HG03460 (cell line): Measurements from ENCODE around the gene PNPLA3.

Experiments
- ATAC-seq: cut with Tn5 transposase; IDR thresholded peaks from one replicate; pipeline ENCODE4 v1.9.1; 2021; ENCODE audit not compliant: unreplicated experiment

The PNPLA3 gene

GRCh38 chr22:43991316-43992020 lies 67.9 kb downstream of the PNPLA3 start:
- no peak for ATAC-seq

- ATAC-seq = no peak
Measured at GRCh38 chr22:43992331-43992821, 68.8 kb downstream of the PNPLA3 start.

- ATAC-seq = no peak
Measured at GRCh38 chr22:43993072-43993760, 69.6 kb downstream of the PNPLA3 start.

- ATAC-seq = no peak
Measured at GRCh38 chr22:43994006-43994405, 70.4 kb downstream of the PNPLA3 start.

- ATAC-seq = no peak
Measured at GRCh38 chr22:43994416-43994815, 70.8 kb downstream of the PNPLA3 start.

GRCh38 chr22:43995057-43995685 lies 71.6 kb downstream of the PNPLA3 start:
- no peak for ATAC-seq

- no peak for ATAC-seq
Measured at GRCh38 chr22:43995798-43996169, 72.2 kb downstream of the PNPLA3 start.

GRCh38 chr22:43996170-43996980 lies 72.8 kb downstream of the PNPLA3 start:
- ATAC-seq = no peak

- ATAC-seq = no peak
Measured at GRCh38 chr22:43996981-43997265, 73.3 kb downstream of the PNPLA3 start.
